Inflammatory macrophage (primary cell): ENCODE measurements around the gene EYS.
"Not testable (repeated sequence)": the region's sequence is repeated elsewhere in the genome, so short reads cannot be mapped to it uniquely, and the experiment has no call there.

Experiments used
- DNase-seq, 2 donors: peaks; one replicate each; pipeline ENCODE4 v3.0.0-alpha.2; 2020 to 2022

The EYS gene

DNA sequence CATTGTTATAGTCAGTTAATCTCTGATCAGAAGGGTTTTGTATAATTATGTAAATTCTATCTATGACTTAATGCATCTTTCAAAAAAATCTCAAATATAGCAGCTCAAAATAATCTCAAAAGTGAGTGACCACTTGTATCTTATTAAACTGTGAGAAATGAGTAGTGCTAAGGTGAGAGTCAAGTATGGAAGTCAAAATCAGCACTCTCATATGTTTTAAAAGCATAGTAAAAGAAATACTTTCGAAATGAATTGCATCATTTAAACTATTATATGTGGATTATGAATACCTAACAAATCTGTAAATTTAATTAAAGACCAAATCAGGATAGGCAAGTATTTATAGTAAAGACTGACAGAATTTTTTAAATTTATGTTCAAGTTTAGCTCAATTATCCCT, 1425.9 kb downstream of the EYS start:
- DNase-seq: no peak

GRCh38 chr6:64280569-64280968, 1426.5 kb downstream of the EYS start:
- DNase-seq: no peak

DNA sequence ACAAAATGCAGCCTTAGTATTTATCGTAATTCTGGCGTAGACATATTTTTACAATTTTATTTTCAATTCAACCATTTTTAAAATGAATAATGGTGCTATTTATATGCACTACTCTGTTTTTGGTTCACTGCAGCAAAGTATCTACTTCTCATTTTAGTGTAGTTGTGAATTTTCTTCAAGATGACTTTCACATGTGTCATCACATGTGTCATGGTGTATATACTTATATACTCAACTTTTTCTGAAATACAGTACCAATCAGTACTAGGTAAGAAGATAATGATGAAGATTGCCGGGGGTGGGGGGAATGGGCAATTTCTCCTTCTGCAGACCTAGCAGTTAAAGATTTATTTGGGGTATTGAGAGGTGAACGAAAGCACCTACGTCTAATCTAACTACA, 1436.9 kb downstream of the EYS start:
- DNase-seq: no peak

GRCh38 chr6:64266351-64266821, 1440.6 kb downstream of the EYS start:
- no peak for DNase-seq

DNA sequence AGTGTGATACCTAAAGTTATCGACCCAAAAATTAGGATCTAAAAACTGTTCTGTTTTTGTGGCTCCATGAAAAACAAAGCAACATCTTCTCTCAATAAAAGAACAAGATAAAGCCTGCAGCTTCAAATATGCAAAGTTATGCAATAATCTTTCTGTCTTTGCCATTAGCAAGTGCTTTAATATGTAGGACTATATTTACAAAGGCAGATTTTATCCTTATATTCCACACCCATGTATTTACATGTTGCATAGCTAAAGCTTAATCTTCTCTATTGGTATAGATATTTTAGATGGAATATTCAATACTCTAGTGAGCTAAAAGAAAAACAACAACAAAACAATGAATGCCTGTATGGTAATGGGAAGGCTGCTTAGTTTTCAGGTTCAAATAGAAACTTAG, 1443.2 kb downstream of the EYS start:
- DNase-seq: no peak

DNA sequence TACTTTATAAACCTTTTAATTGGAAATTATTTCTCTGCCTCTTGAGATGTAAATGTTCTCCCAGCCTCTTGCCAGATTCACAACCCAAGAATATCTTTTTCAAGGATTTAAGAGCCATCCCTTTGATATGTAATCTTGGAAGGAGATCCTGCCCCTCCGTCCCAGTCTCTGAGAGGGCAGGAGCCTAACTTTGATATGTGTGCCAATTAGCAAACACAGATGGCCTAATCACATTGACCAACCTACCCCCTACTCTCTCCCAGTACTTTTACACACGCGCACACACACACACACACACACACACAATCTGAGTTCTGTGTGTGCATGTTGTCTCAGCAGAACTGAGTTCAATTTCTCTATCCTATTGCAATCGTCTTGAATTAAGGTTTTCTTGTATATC, 1447.7 kb downstream of the EYS start:
- DNase-seq: no peak

DNA sequence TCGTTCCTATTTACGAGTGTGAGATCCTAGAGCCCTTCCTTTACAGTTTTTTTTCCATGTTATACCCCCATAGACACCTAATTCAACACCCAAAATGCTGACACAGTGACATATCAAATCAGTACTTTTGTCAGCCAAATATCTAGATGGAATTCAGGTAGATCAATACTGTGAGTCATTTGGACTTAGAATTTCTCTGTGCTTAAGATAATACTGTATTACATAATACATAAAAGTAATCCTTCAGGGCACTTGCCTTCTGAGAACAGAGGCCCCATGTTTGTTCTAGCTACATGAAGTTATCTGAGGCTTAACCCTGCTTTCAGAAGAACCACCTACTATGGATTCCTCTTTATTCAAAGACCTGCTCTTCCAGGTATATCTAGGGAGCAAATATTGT, 1448.3 kb downstream of the EYS start:
- DNase-seq: no peak

DNA sequence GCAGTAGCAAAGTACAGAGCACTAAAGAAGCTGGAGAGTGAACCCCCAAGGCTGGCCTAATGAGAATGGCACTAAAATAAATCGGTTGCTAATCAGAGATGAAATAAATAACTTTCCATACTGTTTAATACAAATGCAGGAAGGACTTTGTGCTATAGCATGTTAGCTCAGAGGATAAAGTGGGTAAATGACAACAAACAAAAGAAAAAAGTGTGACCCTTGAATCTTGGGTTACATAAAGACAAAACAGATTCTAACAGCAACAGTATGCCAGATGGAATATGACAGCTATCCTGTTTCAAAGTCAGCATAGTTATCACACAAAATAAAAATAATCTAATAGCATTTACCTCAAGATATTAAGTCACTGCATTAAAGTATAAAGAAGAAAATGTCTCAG, 1448.7 kb downstream of the EYS start:
- DNase-seq: no peak

GRCh38 chr6:64257586-64257985, 1449.4 kb downstream of the EYS start:
- no peak for DNase-seq

GRCh38 chr6:64256483-64256882, 1450.5 kb downstream of the EYS start:
- DNase-seq: no peak

- no peak for DNase-seq
Observed at GRCh38 chr6:64255000-64255399, 1452.0 kb downstream of the EYS start.

- no peak for DNase-seq
Observed at GRCh38 chr6:64254558-64254957, 1452.5 kb downstream of the EYS start.

GRCh38 chr6:64252256-64252655, 1454.8 kb downstream of the EYS start:
- no peak for DNase-seq

- DNase-seq: no peak
Observed at GRCh38 chr6:64250126-64250525, 1456.9 kb downstream of the EYS start.

DNA sequence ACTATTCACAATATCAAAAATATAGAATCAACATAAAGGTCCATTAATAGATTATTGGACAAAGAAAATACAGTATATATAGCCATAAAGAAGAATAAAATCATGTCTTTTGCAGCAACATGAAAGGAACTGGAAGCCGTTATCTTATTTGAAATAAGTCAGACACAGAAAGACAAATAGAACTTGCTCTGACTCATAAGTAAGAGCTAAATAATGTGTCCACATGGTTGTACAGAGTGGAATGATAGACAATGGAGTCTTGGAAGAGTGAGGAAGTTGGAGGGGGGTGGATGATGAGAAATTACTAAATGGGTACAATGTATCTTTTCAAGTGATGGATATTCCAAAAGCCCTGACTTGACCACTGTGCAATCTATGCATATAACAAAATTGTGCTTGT, 1457.9 kb downstream of the EYS start:
- no peak for DNase-seq

- no peak for DNase-seq
Observed at GRCh38 chr6:64243618-64244017, 1463.4 kb downstream of the EYS start.

GRCh38 chr6:64238908-64239307, 1468.1 kb downstream of the EYS start:
- not testable (repeated sequence) for DNase-seq

GRCh38 chr6:64238071-64238470, 1469.0 kb downstream of the EYS start:
- DNase-seq: no peak

DNA sequence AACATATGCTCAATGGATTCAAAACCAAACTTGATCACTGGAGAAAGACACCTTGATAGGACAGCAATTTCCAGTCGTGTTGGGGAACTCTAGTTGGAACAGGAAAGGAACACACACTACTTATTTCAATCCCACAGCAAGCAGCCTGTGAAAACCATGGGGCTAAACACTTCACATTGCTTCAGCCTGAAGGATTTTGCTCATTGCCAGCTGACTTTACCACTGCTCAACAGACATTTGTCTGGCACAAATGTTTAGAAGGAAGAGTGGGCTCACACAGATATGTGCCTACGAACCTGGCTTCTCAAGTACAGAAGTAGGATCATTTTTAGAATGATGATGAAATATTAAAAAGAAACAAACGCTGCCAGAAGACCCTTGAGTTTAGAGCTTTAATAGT, 1473.3 kb downstream of the EYS start:
- DNase-seq: no peak

GRCh38 chr6:64231928-64232327, 1475.1 kb downstream of the EYS start:
- no peak for DNase-seq

- no peak for DNase-seq
Observed at GRCh38 chr6:64230530-64230929, 1476.5 kb downstream of the EYS start.

DNA sequence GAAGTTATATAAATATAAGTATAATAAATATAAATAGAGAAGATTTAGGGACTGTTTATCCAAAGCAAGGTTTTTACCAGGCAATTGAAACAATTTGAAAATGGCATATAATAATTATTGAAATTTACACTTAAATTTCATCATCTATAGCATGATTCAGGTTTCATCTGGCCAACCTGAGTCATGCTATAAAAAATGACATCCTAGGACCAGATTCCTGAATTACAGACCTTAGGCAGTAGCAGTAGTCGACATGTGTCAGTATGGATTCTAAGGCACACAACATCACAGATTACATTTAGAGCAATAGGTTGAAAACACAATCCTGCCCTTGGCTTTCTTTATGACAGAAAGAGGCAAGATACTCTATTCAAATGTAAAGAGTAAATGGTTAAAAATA, 1479.2 kb downstream of the EYS start:
- no peak for DNase-seq

GRCh38 chr6:64225503-64225902, 1481.5 kb downstream of the EYS start:
- no peak for DNase-seq

GRCh38 chr6:64224819-64225218, 1482.2 kb downstream of the EYS start:
- DNase-seq: no peak

GRCh38 chr6:64221776-64222175, 1485.2 kb downstream of the EYS start:
- DNase-seq: no peak

DNA sequence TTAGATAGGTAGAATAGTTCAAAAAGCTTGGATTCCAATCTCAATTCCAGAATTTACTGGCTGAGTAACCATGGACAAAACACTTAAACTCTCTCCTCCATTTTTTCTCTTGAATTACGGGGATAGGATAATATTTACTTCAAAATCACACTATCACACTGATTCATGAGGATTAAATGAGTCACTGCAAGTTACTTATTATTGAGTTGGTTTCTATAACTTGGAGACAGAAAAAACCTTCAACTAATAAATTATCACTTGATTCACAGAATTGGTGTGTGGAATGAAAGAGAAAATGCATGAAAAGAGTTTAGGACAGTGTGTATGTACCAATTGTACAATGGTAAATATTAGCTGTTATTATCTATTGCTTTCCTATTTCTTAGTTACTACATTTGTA, 1486.2 kb downstream of the EYS start:
- no peak for DNase-seq
